Right lobe of liver (tissue), 6 donors: Measurements from ENCODE around the gene FAM47E. TPM values are rescaled to one million over a fixed set of nuclear protein-coding genes. Genes with fewer than 3 reads are reported as not detected.

ENCODE experiments used
- ATAC-seq, 4 donors: fragments of 200-7000 bp; cut with Tn5 transposase; one replicate each; pipeline ENCODE4 v1.9.1; 2020; ENCODE audit warnings: mild to moderate bottlenecking in 4 of 4, moderate library complexity in 4 of 4
- DNase-seq, 3 donors: peaks; one replicate each; pipeline ENCODE4 v3.0.0-alpha.2; 2020
- H3K27ac ChIP-seq, 3 donors: fragments of 200-600 bp; one replicate each; pipeline ENCODE4 v1.8.0; 2022
- H3K27me3 ChIP-seq, 2 donors: fragments of 200-600 bp; one replicate each; pipeline ENCODE4 v1.8.0; 2022
- H3K36me3 ChIP-seq, 4 donors: fragments of 200-600 bp; sonication (generic) in 1 of 4; one replicate each; pipeline versions ENCODE4 v1.5.1 to v1.8.0; 2017 to 2022; ENCODE audit warnings: control low read depth in 1 of 4
- H3K4me1 ChIP-seq, 4 donors: fragments of 200-600 bp; sonication (generic) in 1 of 4; one replicate each; pipeline versions ENCODE4 v1.5.1 to v1.8.0; 2017 to 2022; ENCODE audit warnings: control low read depth in 1 of 4
- H3K4me3 ChIP-seq, 3 donors: fragments of 200-600 bp; one replicate each; pipeline ENCODE4 v1.8.0; 2022
- H3K9me3 ChIP-seq, 4 donors: fragments of 200-600 bp; sonication (generic) in 1 of 4; one replicate each; pipeline versions ENCODE4 v1.5.1 to v1.8.0; 2017 to 2022; ENCODE audit warnings: control low read depth in 1 of 4
- POLR2A ChIP-seq: fragments of 450-650 bp; IDR thresholded peaks from one replicate; pipeline ENCODE4 v1.6.1; 2017; ENCODE audit warnings: antibody characterized with exemption, mild to moderate bottlenecking
- WGBS: methylation state at CpG from one replicate; pipeline ENCODE4 v1.1.6; 2018; ENCODE audit warnings: low coverage, low lambda C conversion rate; ENCODE audit not compliant: insufficient coverage; ENCODE audit errors: missing lambda C conversion rate; 5-methylcytosine and 5-hydroxymethylcytosine counted together
- intact Hi-C, 2 donors: fragments of 100-400 bp; cut with DNase I; formaldehyde crosslinking; loops; one replicate each; pipeline versions ENCODE4 v1.11.2 to v1.14.1; 2022
- total RNA-seq, 6 experiments: library from RNA; depleted of rRNA in 2 of 6; stranded (reverse); fragments of >200 nt in 2 of 6; fragmentation: NEBNext Ultra II Directional in 3 of 6; extraction: Animal tissue kit (Norgen Biotek cat#: 25700) in 3 of 6; gene quantifications; one replicate each; pipeline versions ENCODE4 v1.1.0 to v1.2.4, GENCODE V29; 2016 to 2023
- TF ChIP-seq, protein P1 (sequence below), 4 donors: fragments of 200-600 bp in 3 of 4; fragments of 450-650 bp in 1 of 4; IDR thresholded peaks; one replicate each; pipeline versions ENCODE4 v1.5.1 to v1.8.0; 2016 to 2022; ENCODE audit warnings: antibody characterized with exemption in 4 of 4, mild to moderate bottlenecking in 2 of 4
- donor health status: DM: no; HTN: yes; CAD: no.
- donor health status: DM: no; HTN: no; CAD: no.
- donor health status: DM: no; HTN: no; CAD: no.
- donor health status: DM: no; HTN: yes; CAD: no.
- donor health status: DM: no; HTN: yes; CAD: no.

FAM47E gene
- total RNA-seq, 6 experiments from 2014 or later: 1.2 to 5.0 (median 2.9) TPM

DNA sequence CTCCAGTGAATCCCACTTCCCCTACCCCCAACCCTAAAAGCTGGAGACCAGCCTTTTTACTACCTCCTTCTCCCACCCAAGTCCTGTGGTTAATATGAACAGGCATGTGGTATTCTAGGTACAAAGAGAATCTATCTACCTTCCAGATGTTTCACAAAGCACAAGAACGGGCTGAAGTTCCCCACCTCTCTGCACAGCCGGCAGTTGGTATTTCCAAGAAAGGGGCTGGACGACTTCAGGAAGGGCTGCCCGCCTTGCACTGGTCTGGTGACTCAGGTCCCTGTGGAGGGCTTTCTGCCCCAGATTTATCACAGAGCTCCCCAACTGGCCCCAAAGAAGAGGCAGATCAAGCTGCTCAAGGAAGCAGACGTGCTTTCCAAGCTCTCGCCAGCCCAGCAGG is 4.5 kb downstream of the FAM47E start:
- Histone ChIP-seq H3K9me3 (no peaks in the 10 kb centered on the region), H3K27ac (no peak overlapping the region), H3K36me3 (no peaks in the 10 kb centered on the region), H3K4me3 (no peak overlapping the region), H3K27me3 (no peaks in the 10 kb centered on the region), H3K4me1 (peaks cover 0 to 23% (median 5%) of the 10 kb centered on the region in 4 donors)
- TF ChIP-seq, protein P1, sequence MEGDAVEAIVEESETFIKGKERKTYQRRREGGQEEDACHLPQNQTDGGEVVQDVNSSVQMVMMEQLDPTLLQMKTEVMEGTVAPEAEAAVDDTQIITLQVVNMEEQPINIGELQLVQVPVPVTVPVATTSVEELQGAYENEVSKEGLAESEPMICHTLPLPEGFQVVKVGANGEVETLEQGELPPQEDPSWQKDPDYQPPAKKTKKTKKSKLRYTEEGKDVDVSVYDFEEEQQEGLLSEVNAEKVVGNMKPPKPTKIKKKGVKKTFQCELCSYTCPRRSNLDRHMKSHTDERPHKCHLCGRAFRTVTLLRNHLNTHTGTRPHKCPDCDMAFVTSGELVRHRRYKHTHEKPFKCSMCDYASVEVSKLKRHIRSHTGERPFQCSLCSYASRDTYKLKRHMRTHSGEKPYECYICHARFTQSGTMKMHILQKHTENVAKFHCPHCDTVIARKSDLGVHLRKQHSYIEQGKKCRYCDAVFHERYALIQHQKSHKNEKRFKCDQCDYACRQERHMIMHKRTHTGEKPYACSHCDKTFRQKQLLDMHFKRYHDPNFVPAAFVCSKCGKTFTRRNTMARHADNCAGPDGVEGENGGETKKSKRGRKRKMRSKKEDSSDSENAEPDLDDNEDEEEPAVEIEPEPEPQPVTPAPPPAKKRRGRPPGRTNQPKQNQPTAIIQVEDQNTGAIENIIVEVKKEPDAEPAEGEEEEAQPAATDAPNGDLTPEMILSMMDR (IDR thresholded peaks at IDR 0.05): no peak
- no peak for TF ChIP-seq POLR2A
- intact Hi-C loops: no loop called here
- ATAC-seq (no peak), DNase-seq (no peak)
- WGBS: 66% methylated on average over 3 of the region's 6 CpGs

GRCh38 chr4:76256968-76257367 is 5.4 kb downstream of the FAM47E start:
- WGBS: 43% methylated on average over 1 of the region's 1 CpG
- H3K27ac ChIP-seq: peak overlapping the region in 1 of 3 donors; percentile 7
- H3K4me1 ChIP-seq: peaks cover 0 to 23% (median 5%) of the 10 kb centered on the region in 4 donors
- ATAC-seq: peak; percentile 40 to 73 (median 46)
- TF ChIP-seq POLR2A: no peak
- TF ChIP-seq, protein P1 (IDR thresholded peaks at IDR 0.05): no peak
- H3K27me3 ChIP-seq: no peaks in the 10 kb centered on the region
- no peak overlapping the region for H3K4me3 ChIP-seq
- DNase-seq: no peak
- no peaks in the 10 kb centered on the region for H3K9me3 ChIP-seq
- intact Hi-C loops: no loop called here
- no peaks in the 10 kb centered on the region for H3K36me3 ChIP-seq

DNA sequence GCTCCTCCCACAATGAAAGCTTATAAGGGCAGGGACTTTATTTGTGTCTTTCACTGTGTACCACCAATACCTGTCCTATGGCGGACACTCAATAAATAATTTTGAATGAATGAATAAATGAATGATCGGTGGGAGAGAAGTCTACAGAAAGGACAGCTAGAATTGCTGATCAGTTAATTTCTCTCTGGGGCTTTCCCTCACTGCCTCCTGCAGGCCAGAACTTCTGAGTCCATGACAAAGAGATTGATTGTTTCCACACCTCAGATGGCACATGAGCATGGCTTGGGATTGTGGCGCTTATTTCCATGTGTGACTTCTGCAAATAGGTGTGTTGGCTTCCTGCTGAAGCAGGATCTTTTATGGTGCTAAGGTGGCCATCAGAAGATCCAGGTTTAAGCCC is 6.3 kb downstream of the FAM47E start:
- Histone ChIP-seq H3K4me3 (no peak overlapping the region), H3K36me3 (no peaks in the 10 kb centered on the region), H3K27ac (no peak overlapping the region), H3K9me3 (no peaks in the 10 kb centered on the region), H3K27me3 (no peaks in the 10 kb centered on the region), H3K4me1 (peaks cover 0 to 23% (median 5%) of the 10 kb centered on the region in 4 donors)
- ATAC-seq (no peak), DNase-seq (no peak)
- intact Hi-C loops: no loop called here
- WGBS: 89% methylated on average over 2 of the region's 3 CpGs
- TF ChIP-seq, protein P1 (IDR thresholded peaks at IDR 0.05): no peak
- TF ChIP-seq POLR2A: no peak

GRCh38 chr4:76260571-76260970 is 9.1 kb downstream of the FAM47E start:
- intact Hi-C loops: no loop called here
- no peaks in the 10 kb centered on the region for H3K9me3 ChIP-seq
- H3K36me3 ChIP-seq: no peaks in the 10 kb centered on the region
- no peaks in the 10 kb centered on the region for H3K27me3 ChIP-seq
- peaks cover 0 to 23% (median 5%) of the 10 kb centered on the region in 4 donors for H3K4me1 ChIP-seq
- peak overlapping the region in 2 of 3 donors; percentile 13 to 54 for H3K27ac ChIP-seq
- H3K4me3 ChIP-seq: no peak overlapping the region
- DNase-seq: no peak
- no peak for TF ChIP-seq POLR2A
- TF ChIP-seq, protein P1 (IDR thresholded peaks at IDR 0.05): no peak
- WGBS: 9% methylated on average over 1 of the region's 1 CpG
- peak; percentile 59 to 67 (median 66) for ATAC-seq
